Natural killer cell (primary cell): ENCODE measurements around the gene TH. TPM values are rescaled to one million over a fixed set of nuclear protein-coding genes. Genes with fewer than 3 reads are reported as not detected.

Source experiments
- ATAC-seq, 3 donors: fragments of 150-1000 bp in 2 of 3; fragments of 200-7000 bp in 1 of 3; cut with Tn5 transposase; 1 replicate in 1 of 3; 2 replicates in 2 of 3; pipeline ENCODE4 v1.10.0; 2021; ENCODE audit warnings: mild to moderate bottlenecking in 2 of 3, moderate library complexity in 2 of 3
- DNase-seq, 2 donors: peaks; one replicate each; pipeline versions ENCODE4 v3.0.0 to v3.0.0-alpha.2; 2013 to 2021; ENCODE audit warnings: mixed read lengths in 1 of 2
- H3K27ac ChIP-seq: one replicate; pipeline ENCODE4 v1.5.1; 2013; ENCODE audit warnings: mild to moderate bottlenecking, low read length
- H3K27me3 ChIP-seq: one replicate; pipeline ENCODE4 v1.6.1; 2013; ENCODE audit warnings: low read length; ENCODE audit not compliant: control insufficient read depth, insufficient read depth
- H3K36me3 ChIP-seq: one replicate; pipeline ENCODE4 v1.6.1; 2013; ENCODE audit warnings: low read length; ENCODE audit not compliant: control insufficient read depth, insufficient read depth
- H3K4me1 ChIP-seq: one replicate; pipeline ENCODE4 v1.6.1; 2013; ENCODE audit warnings: low read length; ENCODE audit not compliant: control insufficient read depth, insufficient read depth
- H3K4me3 ChIP-seq: one replicate; pipeline ENCODE4 v1.5.1; 2013; ENCODE audit warnings: low read length
- H3K9me3 ChIP-seq: one replicate; pipeline ENCODE4 v1.6.1; 2013; ENCODE audit warnings: low read length; ENCODE audit not compliant: control insufficient read depth, insufficient read depth
- H3K27ac Mint-ChIP-seq, 2 donors: one replicate each; pipeline ENCODE4 v1.8.0; 2022; ENCODE audit warnings: mild to moderate bottlenecking in 2 of 2, mixed read lengths in 2 of 2, moderate library complexity in 1 of 2
- H3K27me3 Mint-ChIP-seq, 2 donors: one replicate each; pipeline ENCODE4 v1.8.0; 2022; ENCODE audit warnings: low read depth in 2 of 2, mixed read lengths in 2 of 2
- H3K36me3 Mint-ChIP-seq: one replicate; pipeline ENCODE4 v1.8.0; 2022; ENCODE audit warnings: mixed read lengths
- H3K4me1 Mint-ChIP-seq, 2 donors: one replicate each; pipeline ENCODE4 v1.8.0; 2022; ENCODE audit warnings: mixed read lengths in 2 of 2
- H3K4me3 Mint-ChIP-seq: one replicate; pipeline ENCODE4 v1.8.0; 2022; ENCODE audit warnings: mild to moderate bottlenecking, moderate library complexity, mixed read lengths
- H3K9me3 Mint-ChIP-seq, 2 donors: one replicate each; pipeline ENCODE4 v1.8.0; 2022; ENCODE audit warnings: mixed read lengths in 2 of 2
- WGBS: methylation state at CpG from one replicate; pipeline ENCODE4 v1.1.7; 2013; ENCODE audit warnings: missing lambda C conversion rate; ENCODE audit not compliant: insufficient coverage; 5-methylcytosine and 5-hydroxymethylcytosine counted together
- intact Hi-C: fragments of 100-400 bp; cut with micrococcal nuclease; formaldehyde crosslinking; loops from one replicate; pipeline ENCODE4 v1.14.2; 2022
- total RNA-seq, 4 donors: library from RNA; stranded (reverse); fragments of 120-200 nt in 1 of 4; gene quantifications; one replicate each; pipeline versions ENCODE4 v1.2.3 to v1.2.4, GENCODE V29; 2013 to 2022
- TF ChIP-seq, protein P1 (sequence below): fragments of 200-600 bp; IDR thresholded peaks from one replicate; pipeline ENCODE4 v1.8.0; 2022; ENCODE audit warnings: antibody characterized with exemption

Gene TH
- total RNA-seq, 3 donors from 2014 or later (not counting 1 experiment from before 2014, with no cell fraction given), result not detected

DNA sequence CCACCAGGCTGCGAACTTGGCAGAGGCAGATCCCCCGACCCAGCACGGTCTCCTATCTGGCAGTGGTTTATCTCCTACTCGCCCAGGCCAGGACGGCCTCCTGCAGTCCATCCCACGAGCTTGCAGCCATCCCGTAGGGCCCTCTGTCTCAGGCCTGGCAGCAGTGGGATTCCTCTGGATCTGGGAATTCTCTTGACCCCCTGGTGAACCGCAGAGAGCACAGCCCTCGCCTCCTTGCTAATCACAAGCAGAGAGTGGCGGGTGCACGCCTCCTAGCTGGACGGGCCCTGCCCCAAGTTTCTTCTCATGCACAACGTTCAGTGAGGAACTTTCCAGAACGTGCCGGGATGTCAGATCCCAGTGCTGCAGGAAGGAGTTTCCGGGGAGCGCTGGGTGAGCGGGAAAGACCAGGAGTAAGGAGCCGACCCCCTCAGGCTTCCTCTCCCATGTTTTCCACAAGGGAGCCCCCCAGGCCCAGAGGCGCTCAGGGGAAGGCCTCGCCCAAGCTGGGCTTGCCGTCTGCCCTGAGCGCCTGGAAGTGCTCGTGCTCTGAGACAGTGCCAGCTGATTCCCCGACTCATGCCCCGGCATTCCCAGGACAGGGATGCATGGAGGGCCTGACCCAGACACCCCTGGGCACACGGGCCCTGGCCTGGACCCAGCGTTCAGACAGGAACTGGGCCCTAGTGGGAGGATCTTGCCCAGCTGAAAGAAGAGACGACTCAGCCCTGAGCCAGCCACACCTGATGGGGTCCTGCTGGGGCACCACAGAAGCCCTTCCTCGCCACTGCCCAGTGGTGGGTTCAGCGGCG is 57.0 kb downstream of the TH start:
- H3K27ac Mint-ChIP-seq, result no peak overlapping the region

More for the DNA sequence above, 57.0 kb downstream of the TH start:
- intact Hi-C loops, result no loop called here
- no peaks in the 10 kb centered on the region for H3K9me3 ChIP-seq
- no peaks in the 10 kb centered on the region for H3K4me1 ChIP-seq
- Mint-ChIP-seq H3K27me3 (peaks cover 13 to 28% of the 10 kb centered on the region in 2 donors), H3K9me3 (no peaks in the 10 kb centered on the region), H3K4me3 (no peak overlapping the region), H3K36me3 (no peaks in the 10 kb centered on the region), H3K4me1 (no peaks in the 10 kb centered on the region)
- H3K36me3 ChIP-seq, result no peaks in the 10 kb centered on the region
- H3K4me3 ChIP-seq, result no peak overlapping the region
- TF ChIP-seq, protein P1, sequence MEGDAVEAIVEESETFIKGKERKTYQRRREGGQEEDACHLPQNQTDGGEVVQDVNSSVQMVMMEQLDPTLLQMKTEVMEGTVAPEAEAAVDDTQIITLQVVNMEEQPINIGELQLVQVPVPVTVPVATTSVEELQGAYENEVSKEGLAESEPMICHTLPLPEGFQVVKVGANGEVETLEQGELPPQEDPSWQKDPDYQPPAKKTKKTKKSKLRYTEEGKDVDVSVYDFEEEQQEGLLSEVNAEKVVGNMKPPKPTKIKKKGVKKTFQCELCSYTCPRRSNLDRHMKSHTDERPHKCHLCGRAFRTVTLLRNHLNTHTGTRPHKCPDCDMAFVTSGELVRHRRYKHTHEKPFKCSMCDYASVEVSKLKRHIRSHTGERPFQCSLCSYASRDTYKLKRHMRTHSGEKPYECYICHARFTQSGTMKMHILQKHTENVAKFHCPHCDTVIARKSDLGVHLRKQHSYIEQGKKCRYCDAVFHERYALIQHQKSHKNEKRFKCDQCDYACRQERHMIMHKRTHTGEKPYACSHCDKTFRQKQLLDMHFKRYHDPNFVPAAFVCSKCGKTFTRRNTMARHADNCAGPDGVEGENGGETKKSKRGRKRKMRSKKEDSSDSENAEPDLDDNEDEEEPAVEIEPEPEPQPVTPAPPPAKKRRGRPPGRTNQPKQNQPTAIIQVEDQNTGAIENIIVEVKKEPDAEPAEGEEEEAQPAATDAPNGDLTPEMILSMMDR, result no peak
- H3K27me3 ChIP-seq, result no peaks in the 10 kb centered on the region
- no peak overlapping the region for H3K27ac ChIP-seq
- 87% methylated on average over 32 of the region's 32 CpGs for WGBS
- DNase-seq (no peak), ATAC-seq (peak in 1 of 3 donors; percentile 24)

Other genes starting within 250 kb of the TH start
- 10 to 100 TPM; 31.2 to 35.4 (median 32.8) TPM for gene MRPL23, start 224.5 kb downstream of the TH start, total RNA-seq
- gene H19, start 174.0 kb downstream of the TH start, total RNA-seq, result not detected
- not detected for gene IGF2, start 32.4 kb downstream of the TH start, total RNA-seq
- gene INS, start 10.6 kb downstream of the TH start, total RNA-seq, result not detected
- gene ASCL2, start 98.8 kb upstream of the TH start, total RNA-seq, result 10 to 100 TPM; 10.8 to 16.8 (median 16.0) TPM
- gene C11orf21, start 130.1 kb upstream of the TH start, total RNA-seq, result 100 to 1,000 TPM; 227 to 325 (median 237) TPM
- gene TSPAN32, start 130.2 kb upstream of the TH start, total RNA-seq, result 100 to 1,000 TPM; 268 to 327 (median 299) TPM
- 100 to 1,000 TPM; 263 to 292 (median 263) TPM for gene CD81, start 205.5 kb upstream of the TH start, total RNA-seq
- gene TSSC4, start 228.9 kb upstream of the TH start, total RNA-seq, result 10 to 100 TPM; 52.8 to 67.9 (median 59.3) TPM